Cardiac fibroblast (primary cell): Measurements from ENCODE around the gene FATE1.
A peak's percentile ranks its signal among the peaks of the same experiment; 100 is the strongest.

ENCODE experiments used
- DNase-seq, 2 donors: peaks; one replicate each; pipeline versions ENCODE4 v3.0.0 to v3.0.0-alpha.2; 2010; ENCODE audit warnings: low read depth in 2 of 2
- H3K4me3 ChIP-seq, 2 donors: replicated peaks in 1 of 2; 1 replicate in 1 of 2; 2 replicates in 1 of 2; pipeline ENCODE4 v1.5.1; 2011; ENCODE audit warnings: low read depth in 2 of 2, low read length in 2 of 2, mild to moderate bottlenecking in 2 of 2, moderate library complexity in 1 of 2
- CTCF ChIP-seq: IDR thresholded peaks from one replicate; pipeline ENCODE4 v1.5.1; 2011; ENCODE audit warnings: low read depth, mild to moderate bottlenecking, low read length, inconsistent platforms

FATE1 gene

GRCh38 chrX:151711787-151712186, 4.0 kb upstream of the FATE1 start:
- H3K4me3 ChIP-seq = no peak overlapping the region
- no peak for DNase-seq
- TF ChIP-seq CTCF = no peak

GRCh38 chrX:151712253-151712652, 3.6 kb upstream of the FATE1 start:
- DNase-seq = no peak
- TF ChIP-seq CTCF = no peak
- H3K4me3 ChIP-seq = no peak overlapping the region

GRCh38 chrX:151713849-151714248, 2.0 kb upstream of the FATE1 start:
- peak; percentile 13 to 18 for DNase-seq
- TF ChIP-seq CTCF = peak; percentile 28
- H3K4me3 ChIP-seq = no peak overlapping the region

- H3K4me3 ChIP-seq = no peak overlapping the region
- no peak for DNase-seq
- no peak for TF ChIP-seq CTCF
These were observed 1.5 kb upstream of the FATE1 start for GRCh38 chrX:151714362-151714761.

DNA sequence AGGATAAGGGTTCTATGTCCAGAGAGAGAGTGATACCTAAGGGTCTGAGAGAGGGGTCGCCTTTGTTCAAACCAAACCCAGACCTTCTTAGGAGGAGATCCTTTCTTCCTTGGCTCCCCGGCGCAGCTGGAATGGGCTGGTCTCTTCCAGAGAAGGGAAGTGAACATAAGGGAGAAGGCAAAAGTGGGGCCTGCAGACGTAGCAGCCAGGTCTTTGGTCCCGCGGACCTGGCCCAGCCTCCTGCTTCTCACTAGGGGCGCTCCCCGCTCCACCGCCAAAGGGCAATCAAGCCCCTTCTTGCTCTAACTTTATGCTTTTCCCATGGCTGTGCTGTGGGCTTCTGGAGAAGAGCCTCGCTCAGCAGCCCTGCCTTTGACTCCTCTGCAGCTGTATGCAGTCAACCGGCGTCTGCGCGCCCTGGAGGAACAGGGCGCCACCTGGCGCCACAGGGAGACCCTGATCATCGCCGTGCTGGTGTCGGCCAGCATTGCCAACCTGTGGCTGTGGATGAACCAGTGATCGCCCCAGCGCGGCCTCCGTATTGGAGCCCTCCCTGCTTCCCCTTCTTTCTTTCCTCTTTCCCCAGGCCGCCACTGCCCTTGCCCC, 6.5 kb downstream of the FATE1 start:
- no peak for TF ChIP-seq CTCF
- no peak overlapping the region for H3K4me3 ChIP-seq
- peak in 1 of 2 donors; percentile 23 for DNase-seq

DNA sequence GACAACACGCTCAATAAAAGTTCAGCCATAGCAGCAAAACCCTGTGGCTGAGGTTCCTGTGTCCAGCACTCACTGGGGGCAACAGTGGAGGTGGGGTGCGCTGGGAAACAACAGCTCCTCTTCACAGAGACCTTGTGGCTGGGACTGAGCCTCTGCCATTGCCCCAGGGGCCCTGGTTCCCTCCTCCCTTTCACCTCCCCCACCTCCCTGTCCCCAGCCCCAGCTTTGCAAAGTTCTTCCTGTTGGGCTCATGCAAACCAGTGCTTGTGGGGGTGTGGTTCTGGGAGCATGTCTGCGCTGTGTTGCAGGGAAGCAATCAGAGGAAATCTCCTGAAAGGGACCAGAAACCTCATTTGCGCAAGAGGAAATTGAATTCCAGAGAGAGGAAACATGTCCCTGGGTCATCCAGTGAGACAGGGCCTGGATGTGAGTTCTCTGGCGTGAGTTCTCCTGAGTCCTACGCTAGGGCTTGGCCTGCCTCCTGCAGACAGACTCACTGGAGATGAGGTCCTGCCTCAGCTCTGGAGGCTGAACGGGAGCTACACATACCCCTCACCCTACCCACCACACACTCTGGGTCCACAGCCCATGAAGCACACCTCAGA, 7.4 kb downstream of the FATE1 start:
- DNase-seq = no peak
- H3K4me3 ChIP-seq = no peak overlapping the region
- TF ChIP-seq CTCF = no peak
